Glutamatergic neuron (in vitro differentiated cells): ENCODE data around the gene IPO11. TPM values are rescaled to one million over a fixed set of nuclear protein-coding genes. Genes with fewer than 3 reads are reported as not detected.

ENCODE experiments used
- DNase-seq: peaks from one replicate; pipeline ENCODE4 v3.0.0; 2022
- H3K27ac Mint-ChIP-seq: one replicate; pipeline ENCODE4 v1.8.0; 2020; ENCODE audit warnings: mild to moderate bottlenecking, mixed read lengths, inconsistent platforms; ENCODE audit not compliant: unreplicated experiment
- H3K27me3 Mint-ChIP-seq: one replicate; pipeline ENCODE4 v1.8.0; 2020; ENCODE audit warnings: mild to moderate bottlenecking, moderate library complexity, mixed read lengths, inconsistent platforms; ENCODE audit not compliant: unreplicated experiment
- H3K36me3 Mint-ChIP-seq: one replicate; pipeline ENCODE4 v1.8.0; 2020; ENCODE audit warnings: mild to moderate bottlenecking, mixed read lengths, inconsistent platforms; ENCODE audit not compliant: unreplicated experiment
- H3K4me1 Mint-ChIP-seq: one replicate; pipeline ENCODE4 v1.8.0; 2020; ENCODE audit warnings: mild to moderate bottlenecking, low read depth, mixed read lengths, inconsistent platforms; ENCODE audit not compliant: unreplicated experiment
- H3K4me3 Mint-ChIP-seq: one replicate; pipeline ENCODE4 v1.8.0; 2020; ENCODE audit warnings: mild to moderate bottlenecking, mixed read lengths, inconsistent platforms; ENCODE audit not compliant: unreplicated experiment
- H3K9me3 Mint-ChIP-seq: one replicate; pipeline ENCODE4 v1.8.0; 2020; ENCODE audit warnings: mild to moderate bottlenecking, moderate library complexity, mixed read lengths, inconsistent platforms; ENCODE audit not compliant: unreplicated experiment
- CTCF ChIP-seq: fragments of 200-600 bp; sonication (generic); IDR thresholded peaks from one replicate; pipeline ENCODE4 v1.5.0; 2021; ENCODE audit not compliant: partially characterized antibody, unreplicated experiment
- total RNA-seq: library from RNA; stranded (reverse); fragmentation: NEBNext Ultra II Directional; extraction: Animal tissue kit (Norgen Biotek cat#: 25700); gene quantifications from one replicate; pipeline ENCODE4 v1.2.1, GENCODE V29; 2021; ENCODE audit not compliant: unreplicated experiment

Gene IPO11
- total RNA-seq, 1 donor from 2014 or later = 23.5 TPM

- Mint-ChIP-seq H3K4me1 (peaks cover 17% of the 10 kb centered on the region), H3K4me3 (no peak overlapping the region), H3K27me3 (no peaks in the 10 kb centered on the region), H3K9me3 (no peaks in the 10 kb centered on the region), H3K36me3 (peaks cover under 1% of the 10 kb centered on the region), H3K27ac (no peak overlapping the region)
- no peak for TF ChIP-seq CTCF
- no peak for DNase-seq
Measured at GRCh38 chr5:62536783-62537182, 124.2 kb downstream of the IPO11 start.

GRCh38 chr5:62538017-62538942, 125.7 kb downstream of the IPO11 start:
- peak overlapping the region; percentile 17 for H3K4me3 Mint-ChIP-seq
- H3K36me3 Mint-ChIP-seq = no peaks in the 10 kb centered on the region
- peaks cover 17% of the 10 kb centered on the region for H3K4me1 Mint-ChIP-seq
- peak overlapping the region; percentile 95 for H3K27ac Mint-ChIP-seq
- H3K9me3 Mint-ChIP-seq = no peaks in the 10 kb centered on the region
- TF ChIP-seq CTCF = no peak
- no peaks in the 10 kb centered on the region for H3K27me3 Mint-ChIP-seq
- DNase-seq = no peak

- Mint-ChIP-seq H3K4me1 (peaks cover 24% of the 10 kb centered on the region), H3K9me3 (no peaks in the 10 kb centered on the region), H3K36me3 (no peaks in the 10 kb centered on the region), H3K27ac (no peak overlapping the region), H3K4me3 (no peak overlapping the region), H3K27me3 (peaks cover 2% of the 10 kb centered on the region)
- DNase-seq = no peak
- TF ChIP-seq CTCF = no peak
Measured at GRCh38 chr5:62542720-62543119, 130.2 kb downstream of the IPO11 start.

GRCh38 chr5:62547945-62548630, 135.5 kb downstream of the IPO11 start:
- H3K4me3 Mint-ChIP-seq = no peak overlapping the region
- H3K27ac Mint-ChIP-seq = no peak overlapping the region
- H3K27me3 Mint-ChIP-seq = peaks cover 2% of the 10 kb centered on the region
- TF ChIP-seq CTCF = no peak
- no peaks in the 10 kb centered on the region for H3K36me3 Mint-ChIP-seq
- H3K4me1 Mint-ChIP-seq = peaks cover 6% of the 10 kb centered on the region
- DNase-seq = no peak
- no peaks in the 10 kb centered on the region for H3K9me3 Mint-ChIP-seq

- H3K27ac Mint-ChIP-seq = no peak overlapping the region
- TF ChIP-seq CTCF = no peak
Measured at GRCh38 chr5:62550103-62550502, 137.5 kb downstream of the IPO11 start.

More at GRCh38 chr5:62550103-62550502, 137.5 kb downstream of the IPO11 start:
- H3K9me3 Mint-ChIP-seq = no peaks in the 10 kb centered on the region
- H3K4me3 Mint-ChIP-seq = no peak overlapping the region
- H3K4me1 Mint-ChIP-seq = no peaks in the 10 kb centered on the region
- no peak for DNase-seq
- H3K27me3 Mint-ChIP-seq = no peaks in the 10 kb centered on the region
- no peaks in the 10 kb centered on the region for H3K36me3 Mint-ChIP-seq
